Measurements from ENCODE around the gene HSBP1L1. TPM values are rescaled to one million over a fixed set of nuclear protein-coding genes. Genes with fewer than 3 reads are reported as not detected.

The HSBP1L1 gene
- total and polyA plus RNA-seq, 2 of the 13 experiments (the other 11 are each of a cell fraction or from before 2014, with no cell fraction given) = 22.6 to 45.1 TPM

DNA sequence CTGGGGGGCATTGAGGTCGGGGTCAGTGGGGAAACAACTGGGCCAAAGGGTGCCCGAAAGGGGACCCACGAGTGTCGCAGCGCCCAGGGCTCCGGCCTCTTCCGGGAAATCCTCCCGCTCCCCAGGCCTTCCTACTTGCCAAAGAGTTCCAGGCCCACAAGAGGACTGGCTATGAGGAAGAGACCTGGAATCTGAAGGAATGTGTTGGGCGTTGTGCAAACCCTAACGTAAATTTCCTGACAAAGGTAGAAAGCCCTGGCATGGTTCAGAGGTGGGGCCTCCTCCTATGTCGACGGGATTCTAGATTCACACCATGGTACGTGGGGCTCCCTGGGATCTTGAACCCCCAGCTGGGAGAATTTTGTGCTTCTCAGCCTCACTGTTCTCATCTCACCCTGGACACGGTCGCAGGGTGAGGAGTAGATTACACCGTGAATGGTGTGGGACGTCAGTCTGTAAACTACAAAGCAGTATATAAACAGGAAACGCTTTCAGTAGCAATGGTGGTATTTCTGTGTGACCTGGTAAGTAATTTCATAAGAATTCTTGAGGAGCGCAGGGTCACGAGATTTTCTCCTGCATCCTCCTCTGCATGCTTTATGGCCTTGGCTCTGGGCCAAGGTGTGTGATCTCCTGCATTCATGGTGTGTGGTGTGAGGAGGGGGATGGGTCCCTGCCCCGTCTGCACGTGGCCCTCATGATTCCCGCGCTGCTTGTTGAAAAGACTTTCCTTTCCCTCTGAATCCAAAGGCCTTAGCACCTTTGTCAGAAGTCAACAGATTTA, 868 bp downstream of the HSBP1L1 start (continued):
- no peak for TF ChIP-seq ZNF318 (CRISPR knock-in tag; IDR thresholded peaks at IDR 0.05)
- no peak for TF ChIP-seq NFE2L1 (CRISPR knock-in tag; IDR thresholded peaks at IDR 0.05; ENCODE audit: borderline replicate concordance)
- TF ChIP-seq, protein P1, sequence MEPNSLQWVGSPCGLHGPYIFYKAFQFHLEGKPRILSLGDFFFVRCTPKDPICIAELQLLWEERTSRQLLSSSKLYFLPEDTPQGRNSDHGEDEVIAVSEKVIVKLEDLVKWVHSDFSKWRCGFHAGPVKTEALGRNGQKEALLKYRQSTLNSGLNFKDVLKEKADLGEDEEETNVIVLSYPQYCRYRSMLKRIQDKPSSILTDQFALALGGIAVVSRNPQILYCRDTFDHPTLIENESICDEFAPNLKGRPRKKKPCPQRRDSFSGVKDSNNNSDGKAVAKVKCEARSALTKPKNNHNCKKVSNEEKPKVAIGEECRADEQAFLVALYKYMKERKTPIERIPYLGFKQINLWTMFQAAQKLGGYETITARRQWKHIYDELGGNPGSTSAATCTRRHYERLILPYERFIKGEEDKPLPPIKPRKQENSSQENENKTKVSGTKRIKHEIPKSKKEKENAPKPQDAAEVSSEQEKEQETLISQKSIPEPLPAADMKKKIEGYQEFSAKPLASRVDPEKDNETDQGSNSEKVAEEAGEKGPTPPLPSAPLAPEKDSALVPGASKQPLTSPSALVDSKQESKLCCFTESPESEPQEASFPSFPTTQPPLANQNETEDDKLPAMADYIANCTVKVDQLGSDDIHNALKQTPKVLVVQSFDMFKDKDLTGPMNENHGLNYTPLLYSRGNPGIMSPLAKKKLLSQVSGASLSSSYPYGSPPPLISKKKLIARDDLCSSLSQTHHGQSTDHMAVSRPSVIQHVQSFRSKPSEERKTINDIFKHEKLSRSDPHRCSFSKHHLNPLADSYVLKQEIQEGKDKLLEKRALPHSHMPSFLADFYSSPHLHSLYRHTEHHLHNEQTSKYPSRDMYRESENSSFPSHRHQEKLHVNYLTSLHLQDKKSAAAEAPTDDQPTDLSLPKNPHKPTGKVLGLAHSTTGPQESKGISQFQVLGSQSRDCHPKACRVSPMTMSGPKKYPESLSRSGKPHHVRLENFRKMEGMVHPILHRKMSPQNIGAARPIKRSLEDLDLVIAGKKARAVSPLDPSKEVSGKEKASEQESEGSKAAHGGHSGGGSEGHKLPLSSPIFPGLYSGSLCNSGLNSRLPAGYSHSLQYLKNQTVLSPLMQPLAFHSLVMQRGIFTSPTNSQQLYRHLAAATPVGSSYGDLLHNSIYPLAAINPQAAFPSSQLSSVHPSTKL (CRISPR knock-in tag; IDR thresholded peaks at IDR 0.05) = 0 out of 2 replicates have a peak, but pooled peaks have one; percentile 29
- no peak for TF ChIP-seq ZFP1 (CRISPR knock-in tag; IDR thresholded peaks at IDR 0.05)
- TF ChIP-seq ZNF563 (CRISPR knock-in tag; IDR thresholded peaks at IDR 0.05) = no peak
- no peak for TF ChIP-seq REL (CRISPR knock-in tag; conservative IDR thresholded peaks at IDR 0.05)
- peak; percentile 19; the same call in 1 of the 2 replicates for TF ChIP-seq MNT (IDR thresholded peaks at IDR 0.05)
- TF ChIP-seq TMF1 (CRISPR knock-in tag; IDR thresholded peaks at IDR 0.05; ENCODE audit: low read depth) = no peak
- TF ChIP-seq RFXANK (CRISPR knock-in tag; IDR thresholded peaks at IDR 0.05) = no peak
- TF ChIP-seq ZNF232 (CRISPR knock-in tag; IDR thresholded peaks at IDR 0.05; ENCODE audit: borderline replicate concordance) = 0 out of 2 replicates have a peak, but pooled peaks have one; percentile 20
- TF ChIP-seq PHF8 (CRISPR knock-in tag; IDR thresholded peaks at IDR 0.05) = peak; percentile 59
- TF ChIP-seq ZBTB20 (CRISPR knock-in tag; IDR thresholded peaks at IDR 0.05; ENCODE audit: borderline replicate concordance, low read depth) = peak; percentile 33; the same call in 1 of the 2 replicates
- TF ChIP-seq GABPB1 (CRISPR knock-in tag; IDR thresholded peaks at IDR 0.05) = peak; percentile 76
- no peak for TF ChIP-seq ZNF883 (CRISPR knock-in tag; IDR thresholded peaks at IDR 0.05; ENCODE audit: not compliant biosample characterization)
- no peak for TF ChIP-seq NFATC3 (CRISPR knock-in tag; IDR thresholded peaks at IDR 0.05)
- no peak for TF ChIP-seq HDAC6 (IDR thresholded peaks at IDR 0.05; ENCODE audit: low read depth, low read length)

Data from HepG2 (cell line).